Endothelial cell of umbilical vein (primary cell): ENCODE measurements around the gene MYO18A.

ENCODE experiments used
- CTCF ChIP-seq, 2 donors: IDR thresholded peaks; 1 replicate in 1 of 2; 2 replicates in 1 of 2; pipeline ENCODE4 v1.5.1; 2011; ENCODE audit warnings: low read length in 2 of 2, mild to moderate bottlenecking in 2 of 2, moderate library complexity in 2 of 2, control low read depth in 1 of 2, inconsistent platforms in 1 of 2, low read depth in 1 of 2; ENCODE audit not compliant: insufficient read depth in 1 of 2; ENCODE audit errors: extremely low read depth in 1 of 2
- EZH2 ChIP-seq: IDR thresholded peaks from 2 replicates; pipeline ENCODE4 v1.6.1; 2012; ENCODE audit warnings: borderline replicate concordance, low read depth, mild to moderate bottlenecking, moderate library complexity, low read length, inconsistent platforms; ENCODE audit not compliant: severe bottlenecking
- GATA2 ChIP-seq: IDR thresholded peaks from 2 replicates; pipeline ENCODE4 v1.7.0; 2011; ENCODE audit warnings: low read depth, mild to moderate bottlenecking, moderate library complexity, mixed read lengths, low read length; ENCODE audit not compliant: insufficient read length, insufficient read depth
- JUN ChIP-seq: IDR thresholded peaks from 2 replicates; pipeline ENCODE4 v1.6.1; 2011; ENCODE audit warnings: borderline replicate concordance, low read depth; ENCODE audit not compliant: insufficient read length, insufficient read depth
- MAX ChIP-seq: IDR thresholded peaks from 2 replicates; pipeline ENCODE4 v1.6.1; 2011; ENCODE audit not compliant: insufficient read depth, insufficient read length
- MYC ChIP-seq: IDR thresholded peaks from one replicate; pipeline ENCODE4 v1.6.1; 2011; ENCODE audit warnings: mild to moderate bottlenecking, low read depth, low read length
- POLR2A ChIP-seq: IDR thresholded peaks from 2 replicates; pipeline ENCODE4 v1.6.1; 2012; ENCODE audit warnings: low read depth, mild to moderate bottlenecking, control low read depth, low read length
- POLR2AphosphoS5 ChIP-seq: IDR thresholded peaks from 2 replicates; pipeline ENCODE4 v1.6.1; 2012; ENCODE audit warnings: low read depth, mild to moderate bottlenecking, control low read depth, low read length, moderate library complexity; ENCODE audit not compliant: insufficient read depth

DNA sequence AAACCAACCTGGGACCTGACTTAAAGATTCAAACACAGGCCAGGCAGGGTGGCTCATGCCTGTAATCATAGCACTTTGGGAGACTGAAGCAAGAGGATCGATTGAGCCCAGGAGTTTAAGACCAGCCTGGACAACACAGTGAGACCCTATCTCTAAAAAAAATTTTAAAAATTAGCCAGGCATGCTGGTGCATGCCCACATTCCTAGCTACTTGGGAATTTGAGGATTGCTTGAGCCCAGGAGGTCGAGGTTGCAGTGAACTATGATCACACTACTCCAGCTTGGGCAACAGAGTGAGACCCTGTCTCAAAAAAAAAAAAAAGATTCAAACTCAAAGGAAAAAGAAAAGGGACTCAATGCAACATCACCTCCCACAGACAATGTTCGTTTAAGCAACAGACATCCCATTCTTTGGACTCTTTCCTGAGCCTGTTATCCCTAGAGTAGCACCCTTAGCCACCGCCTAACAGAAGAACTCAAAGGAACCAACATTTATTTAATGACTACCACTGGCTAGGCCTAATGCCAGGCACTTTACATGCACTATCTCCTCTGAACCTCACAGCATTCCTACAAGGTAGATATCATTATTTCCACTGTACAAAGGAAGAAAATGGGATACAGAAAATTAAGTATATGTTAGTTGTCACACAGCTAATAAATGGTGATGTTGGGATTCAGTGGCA, 12.7 kb downstream of the MYO18A start:
- no peak for TF ChIP-seq JUN
- TF ChIP-seq POLR2AphosphoS5, result no peak
- no peak for TF ChIP-seq CTCF (IDR thresholded peaks at IDR 0.05; ENCODE audit: extremely low read depth in 1 of 2, insufficient read depth in 1 of 2, low read depth in 1 of 2, low read length in 2 of 2)
- TF ChIP-seq POLR2A, result no peak
- no peak for TF ChIP-seq GATA2
- TF ChIP-seq EZH2, result no peak
- no peak for TF ChIP-seq MYC
- TF ChIP-seq MAX, result no peak
